Muscle of arm (tissue), 12 donors: ENCODE results near the gene SARDH. TPM values are rescaled to one million over a fixed set of nuclear protein-coding genes. Genes with fewer than 3 reads are reported as not detected.

Experiments
- DNase-seq: peaks from one replicate; pipeline ENCODE4 v3.0.0-alpha.2; 2013
- polyA plus RNA-seq, 12 donors: library from polyadenylated mRNA; unstranded; fragments of 120-200 nt; gene quantifications; one replicate each; pipeline ENCODE4 v1.2.1, GENCODE V29; 2013; ENCODE audit not compliant: insufficient read length in 12 of 12

The SARDH gene
- polyA plus RNA-seq, 12 donors = 3.6 to 7.4 (median 4.4) TPM; not detected in 1

DNA sequence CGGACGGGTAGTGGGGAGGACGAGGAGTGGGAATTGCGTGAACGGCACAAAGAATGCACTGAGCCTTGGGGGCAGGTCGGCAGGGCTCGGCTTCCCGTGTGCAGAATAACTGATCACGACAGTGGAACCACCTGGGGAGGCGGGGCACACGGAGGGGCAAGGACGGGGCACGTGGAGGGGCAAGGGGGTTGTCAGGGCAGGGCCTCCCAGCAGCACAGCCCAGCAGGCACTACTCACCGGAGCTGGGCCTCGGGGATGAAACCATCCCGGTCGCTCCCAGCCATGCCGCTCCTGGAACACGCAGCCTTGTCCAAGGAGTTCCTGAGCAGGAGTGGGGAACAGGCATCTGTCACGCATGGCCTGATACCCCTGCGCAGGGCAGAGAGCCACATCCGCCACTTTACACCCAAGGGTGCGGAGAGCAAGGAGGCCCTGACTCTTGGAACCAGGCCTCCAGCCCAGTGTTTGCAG is 33.4 kb downstream of the SARDH start:
- no peak for DNase-seq

DNA sequence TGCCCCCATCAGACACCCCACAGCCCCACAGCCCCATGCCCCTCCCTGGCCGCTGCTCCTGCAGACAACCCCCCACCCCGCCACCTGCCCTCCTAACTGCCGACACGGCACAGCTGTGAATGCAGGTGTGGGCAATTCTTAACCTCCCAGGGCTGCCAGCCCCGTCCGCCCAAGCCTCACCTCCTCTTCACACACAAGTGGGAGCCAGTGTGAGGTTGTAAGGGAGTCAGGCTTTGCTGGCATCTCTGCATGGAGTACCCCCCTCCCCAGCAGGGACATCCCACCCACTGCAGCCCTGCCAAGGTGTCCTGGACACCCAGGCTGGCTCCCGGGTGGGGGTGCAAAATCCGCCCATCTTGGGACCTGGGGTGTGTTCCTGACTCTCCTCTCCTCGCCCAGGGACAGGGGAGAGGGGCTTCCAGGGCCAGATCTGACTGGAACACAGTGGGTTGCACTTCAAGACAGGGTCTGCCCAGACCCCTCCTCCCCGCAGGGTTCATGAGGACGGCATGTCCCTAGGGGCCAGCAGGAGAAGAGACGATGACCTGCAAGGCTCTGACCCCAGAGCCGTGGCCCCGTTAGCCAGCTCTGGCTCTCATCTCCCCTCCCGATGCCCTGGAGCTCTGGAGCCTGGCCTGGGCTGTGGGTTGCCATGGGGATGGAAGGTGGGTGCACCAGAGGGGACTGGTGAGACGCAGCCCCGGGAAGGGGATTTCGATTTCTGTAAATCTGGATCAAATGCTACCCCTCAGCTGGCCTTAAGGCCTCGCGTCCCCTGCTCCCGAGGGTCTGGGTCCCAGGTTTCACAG is 34.4 kb downstream of the SARDH start:
- no peak for DNase-seq

DNA sequence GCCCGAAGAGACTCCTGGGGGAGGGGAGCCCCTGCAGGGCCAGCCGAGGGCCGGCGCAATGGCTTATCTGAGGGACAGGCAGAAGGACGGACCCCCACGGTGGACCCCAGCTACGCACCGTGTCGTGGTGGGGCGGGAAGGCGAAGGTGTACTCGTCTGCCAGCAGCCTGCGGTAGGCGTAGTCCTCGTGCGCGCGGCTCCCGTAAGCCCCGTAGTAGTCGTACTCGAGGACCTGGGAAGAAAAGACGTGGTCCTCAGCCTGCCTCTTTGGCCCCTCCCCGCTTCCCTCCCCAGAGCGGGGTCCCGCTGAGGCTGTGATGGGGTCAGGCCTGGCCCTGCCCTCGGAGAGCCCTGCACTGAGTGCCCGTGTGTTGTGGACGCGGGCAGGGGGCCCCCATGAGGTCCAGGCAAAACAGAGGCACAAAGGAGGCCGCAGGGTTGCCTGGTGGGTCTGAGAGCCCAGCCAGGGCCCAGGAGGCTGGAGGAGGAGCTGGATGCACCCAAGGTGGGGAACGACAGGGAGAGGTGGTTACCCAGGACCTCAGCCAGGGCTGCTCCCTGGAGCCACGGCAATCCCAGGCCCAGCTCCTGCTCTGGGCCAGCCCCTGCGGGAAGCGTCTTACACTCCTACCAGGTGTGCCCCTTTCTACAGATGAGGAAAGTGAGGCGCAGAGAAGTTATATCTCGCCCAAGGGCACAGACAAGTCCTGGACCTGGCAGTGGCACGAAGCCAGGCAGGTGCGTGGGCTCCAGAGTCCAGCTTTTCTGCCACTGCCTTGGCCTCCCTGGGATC is 35.2 kb downstream of the SARDH start:
- DNase-seq = no peak

DNA sequence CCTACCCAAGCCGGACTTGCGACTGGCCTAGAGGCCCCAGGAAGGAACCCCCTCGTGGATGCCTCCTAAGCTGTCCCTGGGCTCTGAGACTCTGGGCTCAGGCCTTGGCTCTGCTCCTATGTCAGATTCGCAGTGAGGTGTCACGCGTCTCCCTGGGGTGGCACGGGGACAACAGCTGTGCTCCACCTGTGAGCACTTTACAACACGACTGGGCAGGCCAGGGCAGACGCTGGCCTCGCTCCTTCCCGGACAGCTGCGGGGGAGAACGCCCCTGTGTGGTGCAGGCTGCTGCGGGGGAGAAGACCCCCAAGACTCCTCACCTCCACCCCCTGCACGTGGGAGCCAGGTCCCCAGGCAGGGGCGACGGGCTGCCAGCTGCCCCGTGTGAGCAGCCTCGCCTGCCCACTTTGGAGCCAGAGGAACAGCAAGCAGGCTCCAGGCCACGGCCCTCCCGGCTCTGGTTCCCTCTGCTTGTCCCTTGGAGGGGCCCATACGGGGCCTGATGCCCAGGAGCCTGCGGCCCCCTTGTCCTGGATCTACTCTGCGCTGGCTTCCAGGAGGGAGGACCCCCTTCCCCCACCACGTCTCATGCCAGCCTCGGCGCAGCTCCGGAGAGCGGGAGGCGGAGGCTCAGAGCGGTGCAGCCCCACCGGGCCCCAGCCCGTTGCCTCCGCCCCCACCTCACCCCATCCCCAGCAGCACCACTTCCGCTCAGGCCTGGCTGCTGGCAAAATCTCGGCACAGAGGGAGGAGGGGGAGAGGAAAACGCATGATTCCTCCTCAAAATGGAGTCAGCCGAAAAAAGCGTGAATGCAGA is 36.0 kb downstream of the SARDH start:
- no peak for DNase-seq

DNA sequence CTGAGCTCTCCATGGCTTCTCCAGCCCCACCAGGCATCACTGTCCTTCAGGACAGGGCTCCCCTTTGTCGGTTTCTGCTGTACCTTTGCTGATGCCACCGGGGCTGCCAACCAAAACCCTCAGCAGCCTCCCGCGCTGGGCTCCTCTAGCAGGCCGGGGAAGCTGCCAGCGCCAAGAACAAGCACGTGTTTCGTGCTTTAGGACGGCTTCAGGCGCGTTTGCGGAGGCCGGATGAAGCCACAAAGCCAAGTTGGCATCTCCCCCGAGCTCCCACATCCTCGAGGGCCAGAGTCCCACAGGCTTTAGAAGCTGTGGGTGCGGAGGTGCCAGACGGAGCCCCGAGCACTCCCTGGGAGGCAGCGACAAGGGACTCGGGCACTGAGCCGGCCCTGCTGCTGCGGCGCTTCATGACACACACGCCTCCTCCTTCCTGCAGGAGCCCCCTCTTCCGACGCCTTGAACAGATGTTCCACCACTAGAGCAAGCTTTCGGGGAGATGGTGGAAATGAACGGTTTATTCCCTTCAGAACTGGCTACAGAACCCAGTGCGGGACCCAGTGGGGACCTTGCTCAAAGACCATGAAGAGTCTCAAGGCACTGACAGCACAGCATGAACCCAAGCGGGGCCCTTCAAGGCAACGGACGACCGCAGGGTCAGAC is 36.7 kb downstream of the SARDH start:
- no peak for DNase-seq

DNA sequence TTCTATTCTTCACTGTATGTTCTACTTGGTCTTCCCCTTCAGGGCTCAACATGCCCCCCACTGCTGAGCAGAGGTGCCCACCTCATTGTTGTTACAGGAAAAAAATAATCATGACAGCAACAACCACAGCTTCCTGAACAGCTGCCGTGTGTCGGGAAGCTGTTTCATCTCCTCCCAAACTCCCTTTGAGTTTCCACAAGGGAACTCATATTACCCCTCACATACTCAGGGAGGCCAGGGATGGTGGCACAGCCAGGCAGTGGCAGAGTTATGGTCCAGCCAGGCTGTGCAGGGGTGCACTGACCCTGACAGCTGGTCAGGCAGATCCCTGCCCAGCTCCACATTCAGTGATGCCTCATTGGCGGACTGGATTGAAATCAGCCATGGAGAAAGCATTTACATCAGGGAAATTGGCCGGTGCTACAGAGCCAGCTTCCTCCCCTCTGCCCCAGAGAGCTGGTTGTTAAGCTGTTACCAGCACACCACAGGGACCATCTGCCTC is 37.3 kb downstream of the SARDH start:
- DNase-seq = no peak

DNA sequence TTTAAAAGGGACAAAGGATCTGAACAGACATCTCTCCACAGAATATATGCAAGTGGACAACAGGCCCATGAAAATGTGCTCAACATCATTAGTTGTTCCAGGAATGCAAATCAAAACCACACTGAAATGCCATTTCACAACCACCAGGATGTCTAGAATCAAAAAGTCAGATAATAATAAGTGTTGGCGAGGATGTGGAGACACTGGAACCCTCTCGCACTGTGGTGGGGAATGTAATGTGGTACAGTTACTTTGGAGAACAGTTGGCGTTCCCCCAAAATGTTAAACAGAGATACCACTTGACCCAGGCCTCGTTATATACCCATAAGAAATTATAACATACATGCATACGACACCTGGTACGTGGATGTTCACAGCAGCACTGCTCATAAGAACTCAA is 38.6 kb downstream of the SARDH start:
- no peak for DNase-seq

DNA sequence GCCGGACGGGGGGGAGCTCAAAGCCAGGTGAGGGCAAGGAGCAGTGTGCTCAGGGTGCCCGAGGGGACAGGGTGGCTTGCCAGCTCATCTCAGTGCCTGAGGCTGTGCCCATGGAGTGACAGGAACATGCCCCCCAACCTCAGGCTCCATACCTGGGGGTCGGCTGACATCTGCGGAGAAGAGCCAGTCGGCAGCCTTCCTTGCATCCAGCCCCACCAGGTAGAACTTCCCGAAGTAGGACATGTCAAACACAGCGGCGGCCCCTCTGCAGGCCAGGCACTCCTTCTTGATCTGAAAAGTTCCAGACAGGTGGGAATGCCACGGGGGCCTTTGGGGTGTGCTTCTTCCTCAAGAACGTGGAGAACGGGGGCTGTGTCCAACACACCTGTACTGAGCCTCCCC is 42.1 kb downstream of the SARDH start:
- no peak for DNase-seq

DNA sequence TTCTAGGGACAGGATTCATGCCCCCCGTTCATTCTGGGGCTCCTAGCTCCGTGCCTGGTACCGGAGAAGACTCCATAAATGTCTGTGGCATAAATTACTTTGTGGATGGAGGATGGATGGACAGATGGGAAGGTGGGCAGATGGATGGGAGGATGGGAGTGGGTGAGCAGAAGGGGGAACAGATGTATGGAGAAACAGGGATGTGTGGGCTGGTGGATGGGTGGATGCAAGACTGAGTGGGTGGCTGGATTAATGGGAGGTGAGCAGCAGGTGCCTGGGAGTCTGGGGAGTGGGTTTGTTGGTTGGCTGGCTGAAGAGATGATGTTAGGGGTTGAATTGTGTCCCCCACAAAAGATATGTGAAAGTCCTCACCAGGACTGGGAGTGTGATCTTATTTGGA is 43.5 kb downstream of the SARDH start:
- no peak for DNase-seq

DNA sequence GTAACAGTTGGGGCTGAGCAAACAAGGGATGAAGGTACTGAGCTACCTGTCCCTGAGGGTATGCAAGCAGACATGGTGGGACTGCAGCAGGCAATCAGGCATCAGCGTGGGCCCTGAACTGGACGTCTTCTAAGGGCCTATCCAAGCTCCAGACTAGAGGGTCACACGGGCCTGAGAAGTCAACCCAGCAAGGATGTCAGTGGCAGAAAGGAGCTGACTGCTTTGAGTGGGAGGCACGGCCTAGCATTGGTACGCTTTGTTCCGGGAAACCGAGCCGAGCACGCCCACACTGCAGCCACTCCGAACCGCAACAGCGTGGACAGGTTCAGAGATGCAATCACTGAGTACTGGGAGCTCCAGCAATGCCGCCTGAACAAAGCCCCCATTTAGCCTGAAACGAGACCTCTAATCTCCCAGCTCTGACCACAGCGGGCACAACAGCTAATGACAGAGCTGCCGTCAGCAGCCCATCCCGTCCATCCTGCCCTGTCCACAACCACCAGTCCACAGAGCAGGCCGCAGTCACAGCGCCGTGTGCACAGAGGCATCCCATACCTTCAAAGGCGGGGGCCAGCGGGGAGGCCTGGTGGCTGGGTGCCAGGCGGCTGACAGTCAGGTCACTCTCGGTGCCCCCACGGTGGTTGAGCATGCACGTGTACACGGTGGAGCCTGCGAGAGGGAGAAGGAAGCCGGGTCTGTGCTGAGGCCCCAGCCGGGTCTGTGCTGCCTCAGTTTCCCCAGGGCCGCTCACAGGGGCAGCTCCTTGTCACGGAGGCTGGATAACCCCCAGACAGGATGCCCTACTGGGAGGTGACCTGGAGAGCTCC is 44.2 kb downstream of the SARDH start:
- no peak for DNase-seq

DNA sequence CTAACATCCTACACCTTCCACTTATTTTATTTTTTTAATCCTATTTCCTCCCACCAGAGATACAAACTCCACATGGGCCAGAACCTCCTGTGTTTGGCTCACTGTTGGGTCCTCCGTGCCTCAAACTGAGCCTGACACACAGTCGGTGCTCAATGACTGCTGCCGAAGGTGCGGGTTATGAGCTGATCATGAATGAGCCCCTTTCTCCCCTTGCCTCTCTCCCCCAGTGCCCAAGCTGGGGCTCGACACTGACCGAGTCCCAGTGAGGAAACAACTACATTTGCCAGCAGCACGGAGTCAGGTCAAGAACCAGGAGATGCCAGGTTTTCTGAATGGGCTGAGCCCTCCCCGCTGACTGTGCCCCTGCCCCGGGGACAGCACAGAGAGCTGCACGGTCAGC is 45.0 kb downstream of the SARDH start:
- no peak for DNase-seq

DNA sequence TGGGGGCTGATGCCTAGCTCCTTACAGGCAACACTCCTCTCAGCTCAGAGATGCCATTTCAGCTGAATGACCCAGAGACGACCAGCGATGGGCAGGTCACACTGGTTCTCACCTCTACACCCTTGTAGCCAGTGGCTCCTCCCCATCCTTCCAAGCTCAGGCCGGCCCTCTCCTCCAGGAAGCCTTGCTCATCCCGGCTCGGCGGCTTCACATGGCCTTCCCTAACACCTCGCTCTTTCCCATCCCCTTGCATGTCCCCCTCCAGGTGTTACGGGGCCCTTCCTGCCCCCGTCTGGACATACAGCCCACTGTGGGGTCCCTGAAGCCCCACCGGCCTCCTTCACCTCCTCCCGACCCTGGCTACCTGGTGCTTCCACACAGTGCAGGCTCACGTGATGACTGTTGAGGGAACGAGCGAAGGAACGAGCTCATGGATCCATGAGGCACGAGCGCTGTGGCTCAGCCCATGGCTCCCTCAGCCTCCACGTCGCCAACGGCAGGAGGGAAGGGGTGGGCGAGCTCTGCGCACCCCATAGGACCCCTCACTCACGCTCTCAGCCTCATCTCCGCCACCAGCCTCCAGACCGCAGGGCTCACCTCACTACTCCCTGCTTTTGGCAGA is 45.7 kb downstream of the SARDH start:
- no peak for DNase-seq

DNA sequence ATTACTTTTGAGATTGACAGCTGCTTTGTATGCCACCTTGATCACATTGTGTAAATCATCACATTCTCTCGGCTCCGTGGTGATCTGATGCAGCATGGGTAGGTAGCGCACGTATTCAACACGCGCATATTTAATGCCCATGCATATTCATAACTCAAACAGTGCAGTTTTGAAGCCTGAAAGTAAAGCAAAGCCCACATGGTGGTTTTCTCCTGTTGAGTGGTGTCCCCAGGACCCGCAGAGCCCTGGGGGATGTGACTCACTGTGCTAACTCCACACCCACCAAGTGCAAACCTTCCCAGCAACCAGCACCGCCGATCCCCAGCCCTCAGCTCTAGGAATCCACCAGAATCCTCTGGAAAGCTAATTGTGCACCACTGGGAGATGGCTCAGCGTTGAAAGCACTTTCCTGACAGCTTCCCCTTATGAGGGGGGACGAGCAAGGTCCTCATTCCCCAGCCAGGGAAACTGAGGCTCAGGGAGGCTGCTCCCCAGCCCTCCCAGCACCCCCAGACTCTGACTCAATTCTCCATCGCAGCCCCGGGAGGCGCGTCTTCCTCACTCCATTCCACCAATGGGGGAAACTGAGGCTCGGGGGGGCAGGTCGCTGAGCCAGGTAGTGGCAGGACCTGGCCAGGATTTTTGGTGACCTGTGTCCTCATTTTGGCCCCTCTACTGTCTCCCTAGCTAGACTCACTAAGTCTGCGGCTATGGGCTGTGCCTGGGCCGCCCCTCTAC is 46.4 kb downstream of the SARDH start:
- no peak for DNase-seq

DNA sequence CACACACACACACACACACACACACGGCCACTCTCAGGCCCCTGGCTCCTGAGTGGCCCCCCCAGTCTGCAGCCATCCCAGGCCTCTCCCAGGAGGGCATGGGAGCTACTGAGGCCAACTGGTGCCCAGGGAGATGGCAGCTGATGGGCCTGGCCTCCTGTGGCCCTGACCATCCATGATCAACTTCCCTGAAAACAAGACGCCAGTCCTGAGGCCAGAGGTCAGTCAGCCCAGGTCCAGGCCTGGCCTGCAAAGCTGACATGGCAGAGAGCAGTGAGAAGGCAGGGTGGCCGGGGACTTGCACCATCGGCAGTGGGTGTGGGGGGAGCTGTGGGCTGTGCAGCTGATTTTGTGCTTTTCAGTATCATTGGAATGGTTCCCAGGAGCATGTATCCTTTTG is 47.0 kb downstream of the SARDH start:
- DNase-seq = no peak

DNA sequence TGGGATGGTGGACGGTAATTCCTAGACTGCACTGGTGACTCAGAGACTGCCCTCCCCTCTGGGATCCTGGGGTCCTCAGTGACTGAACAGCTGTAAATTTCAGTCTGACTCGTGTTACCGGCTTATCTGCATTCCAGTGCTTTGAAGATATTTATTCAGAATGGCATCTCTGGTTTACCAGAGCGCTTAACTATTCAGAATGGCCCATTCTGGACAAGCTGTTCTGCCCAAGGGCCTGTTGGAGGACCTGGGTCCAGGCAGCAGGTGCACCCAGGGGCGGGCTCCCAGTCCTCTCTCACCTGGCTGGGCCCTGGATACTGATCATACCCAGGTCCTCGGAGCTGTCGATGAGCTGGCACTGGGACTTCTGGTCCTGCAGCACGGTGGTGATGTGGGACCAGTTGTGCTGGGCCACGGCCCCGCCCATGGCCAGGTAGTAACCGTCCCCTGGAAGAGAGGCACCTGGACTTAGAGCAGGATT is 48.0 kb downstream of the SARDH start:
- no peak for DNase-seq

DNA sequence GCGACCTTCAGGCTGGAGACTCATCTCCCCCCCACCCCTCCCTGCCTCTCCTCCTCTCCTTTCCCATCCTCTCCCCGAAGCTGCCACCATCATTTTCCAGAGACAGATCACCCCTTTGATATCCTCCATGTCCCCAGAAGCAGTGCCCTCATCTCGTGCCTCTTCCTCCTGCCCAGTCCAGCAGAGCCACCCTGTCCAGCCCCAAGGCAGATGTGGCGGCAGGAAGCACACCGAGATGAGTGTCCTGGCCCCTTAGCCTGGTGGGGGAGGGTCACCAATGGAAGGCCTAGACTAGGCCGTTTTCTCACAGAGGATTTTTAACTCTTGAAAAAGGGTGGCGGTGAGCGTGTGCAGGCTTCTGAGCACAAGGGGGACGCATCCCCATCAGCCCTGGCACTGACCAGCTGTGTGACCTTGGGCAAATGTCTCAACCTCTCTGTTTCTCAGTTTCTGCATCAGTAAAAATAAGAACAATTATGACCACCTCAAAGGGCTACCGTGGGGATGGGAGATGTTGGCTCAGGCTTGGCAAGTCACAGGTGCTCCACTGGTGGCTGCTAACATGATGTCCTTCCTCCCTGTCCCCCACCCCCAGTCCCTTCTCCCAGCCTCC is 48.9 kb downstream of the SARDH start:
- no peak for DNase-seq

DNA sequence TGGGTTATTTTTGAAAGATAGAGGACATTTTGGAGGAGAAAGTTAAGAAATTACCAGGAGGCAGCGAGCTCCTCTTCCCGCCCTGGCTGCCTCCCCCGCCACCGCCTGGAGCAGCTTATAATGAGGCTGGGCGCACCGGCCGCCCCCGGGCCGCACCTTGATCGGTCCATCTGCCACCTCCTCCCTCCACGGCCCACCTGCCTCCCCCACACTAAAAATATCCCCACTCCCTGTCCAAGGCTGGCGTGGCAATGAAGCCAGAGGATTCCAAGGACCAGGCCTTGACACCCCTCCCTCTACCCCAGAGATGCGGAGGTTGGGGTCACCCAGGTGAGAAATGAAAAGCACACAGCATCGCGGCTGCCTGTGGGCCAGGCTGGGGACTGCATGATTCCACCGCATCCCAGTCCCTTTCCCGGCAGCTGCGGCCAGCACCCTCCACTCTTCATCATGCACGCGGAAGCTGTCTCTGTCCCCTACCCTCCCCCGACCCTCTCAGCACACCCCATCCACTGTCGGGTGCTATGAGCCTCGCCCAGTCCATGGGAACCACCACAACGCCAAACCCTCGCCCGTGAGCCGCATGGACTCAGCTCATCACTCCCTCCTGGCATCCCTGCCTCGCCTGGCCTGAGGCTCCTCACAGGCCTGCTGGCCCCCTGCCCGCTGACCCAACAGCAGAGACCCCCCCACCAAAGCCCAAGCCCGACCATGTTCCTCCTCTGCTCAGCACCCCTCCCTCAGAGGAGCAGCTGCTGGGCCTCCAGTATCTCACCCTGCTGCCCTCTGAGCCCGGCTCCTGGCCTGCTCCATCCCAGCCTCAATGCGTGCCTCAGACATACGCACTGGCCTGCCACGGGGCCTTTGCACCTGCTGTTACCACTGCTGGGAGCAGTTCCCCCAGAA is 50.0 kb downstream of the SARDH start:
- DNase-seq = no peak
